HepG2 (cell line): Measurements from ENCODE around the gene GNG4. TPM values are rescaled to one million over a fixed set of nuclear protein-coding genes. Genes with fewer than 3 reads are reported as not detected.

Experiments used
- ARHGAP35 ChIP-seq: sonication (generic); formaldehyde crosslinking; IDR thresholded peaks from 2 replicates; pipeline ENCODE4 v1.9.0; 2022; ENCODE audit warnings: mild to moderate bottlenecking, inconsistent platforms, moderate library complexity, missing genetic modification reagents, borderline replicate concordance
- CBX2 ChIP-seq, 2 experiments: fragments of 200-600 bp in 1 of 2; sonication (generic); formaldehyde crosslinking in 1 of 2; IDR thresholded peaks; 2 replicates each; pipeline versions ENCODE4 v1.7.0 to v1.8.1; 2018 to 2022; ENCODE audit warnings: low read depth in 2 of 2, low read length in 1 of 2, mild to moderate bottlenecking in 1 of 2, missing genetic modification reagents in 1 of 2
- CHCHD3 ChIP-seq: sonication (generic); formaldehyde crosslinking; IDR thresholded peaks from 2 replicates; pipeline ENCODE4 v1.8.0; 2022; ENCODE audit warnings: mild to moderate bottlenecking, missing genetic modification reagents, moderate library complexity
- GPN1 ChIP-seq: sonication (generic); formaldehyde crosslinking; IDR thresholded peaks from 2 replicates; pipeline ENCODE4 v1.5.1; 2020; ENCODE audit warnings: missing genetic modification reagents, borderline replicate concordance
- JARID2 ChIP-seq: sonication (generic); formaldehyde crosslinking; IDR thresholded peaks from 2 replicates; pipeline ENCODE4 v1.8.1; 2023; ENCODE audit warnings: missing genetic modification reagents, inconsistent platforms; ENCODE audit not compliant: insufficient replicate concordance
- NCOA2 ChIP-seq: sonication (generic); formaldehyde crosslinking; IDR thresholded peaks from 2 replicates; pipeline ENCODE4 v1.8.0; 2022; ENCODE audit warnings: inconsistent platforms
- PCBP2 ChIP-seq: fragments of 200-400 bp; formaldehyde crosslinking; optimal IDR thresholded peaks from 2 replicates; pipeline ENCODE3; 2018; ENCODE audit warnings: low read length, low read depth; ENCODE audit not compliant: poor library complexity, severe bottlenecking
- RARG ChIP-seq: sonication (generic); formaldehyde crosslinking; IDR thresholded peaks from 2 replicates; pipeline ENCODE4 v1.4.0; 2020; ENCODE audit warnings: low read depth, mild to moderate bottlenecking, missing genetic modification reagents
- SNAI1 ChIP-seq: sonication (generic); formaldehyde crosslinking; IDR thresholded peaks from 2 replicates; pipeline ENCODE4 v1.5.0; 2020; ENCODE audit warnings: mild to moderate bottlenecking, missing genetic modification reagents, borderline replicate concordance
- SYNCRIP ChIP-seq: fragments of 200-400 bp; formaldehyde crosslinking; IDR thresholded peaks from 2 replicates; pipeline ENCODE4 v1.6.1; 2018; ENCODE audit warnings: mild to moderate bottlenecking, low read depth, low read length; ENCODE audit not compliant: insufficient read depth
- ZNF747 ChIP-seq: sonication (generic); formaldehyde crosslinking; IDR thresholded peaks from 2 replicates; pipeline ENCODE4 v1.8.1; 2023; ENCODE audit warnings: missing genetic modification reagents, mild to moderate bottlenecking, borderline replicate concordance
- ZNF776 ChIP-seq: sonication (generic); formaldehyde crosslinking; IDR thresholded peaks from 2 replicates; pipeline ENCODE4 v1.4.0; 2020; ENCODE audit warnings: mild to moderate bottlenecking, missing genetic modification reagents
- polyA plus RNA-seq, 8 experiments: library from polyadenylated mRNA; depleted of rRNA in 3 of 8; stranded (reverse) in 7 of 8; unstranded in 1 of 8; fragments of >200 nt; fragmentation: Illumina TruSeq in 4 of 8; extraction: Trizol in 4 of 8; gene quantifications; 2 replicates each; pipeline versions ENCODE4 v1.2.1 to v1.2.3, GENCODE V29; 2011 to 2016; ENCODE audit warnings: low read depth in 4 of 8, missing spikeins in 1 of 8, mixed read lengths in 1 of 8; ENCODE audit not compliant: insufficient read depth in 1 of 8
- total RNA-seq, 5 experiments: library from RNA; depleted of rRNA; stranded (reverse); fragments of >200 nt; fragmentation: Illumina TruSeq; extraction: Trizol; gene quantifications; 2 replicates each; pipeline ENCODE4 v1.2.3, GENCODE V29; 2016; ENCODE audit warnings: low read depth in 1 of 5
- TF ChIP-seq, protein P1 (sequence below): sonication (generic); formaldehyde crosslinking; IDR thresholded peaks from one replicate; pipeline ENCODE4 v1.5.1; 2020; ENCODE audit warnings: mild to moderate bottlenecking, missing genetic modification reagents; ENCODE audit errors: not compliant biosample characterization
- TF ChIP-seq, protein P2 (sequence below): sonication (generic); formaldehyde crosslinking; IDR thresholded peaks from 2 replicates; pipeline ENCODE4 v1.5.1; 2020; ENCODE audit warnings: mild to moderate bottlenecking, missing genetic modification reagents
- TF ChIP-seq, protein P3 (sequence below): IDR thresholded peaks from 2 replicates; pipeline ENCODE4 v1.6.1; 2016; ENCODE audit warnings: missing compliant biosample characterization, missing genetic modification reagents, borderline replicate concordance

Gene GNG4
- total and polyA plus RNA-seq, 2 of the 13 experiments (the other 11 are each of a cell fraction or from before 2014, with no cell fraction given): 27.1 to 69.5 TPM

DNA sequence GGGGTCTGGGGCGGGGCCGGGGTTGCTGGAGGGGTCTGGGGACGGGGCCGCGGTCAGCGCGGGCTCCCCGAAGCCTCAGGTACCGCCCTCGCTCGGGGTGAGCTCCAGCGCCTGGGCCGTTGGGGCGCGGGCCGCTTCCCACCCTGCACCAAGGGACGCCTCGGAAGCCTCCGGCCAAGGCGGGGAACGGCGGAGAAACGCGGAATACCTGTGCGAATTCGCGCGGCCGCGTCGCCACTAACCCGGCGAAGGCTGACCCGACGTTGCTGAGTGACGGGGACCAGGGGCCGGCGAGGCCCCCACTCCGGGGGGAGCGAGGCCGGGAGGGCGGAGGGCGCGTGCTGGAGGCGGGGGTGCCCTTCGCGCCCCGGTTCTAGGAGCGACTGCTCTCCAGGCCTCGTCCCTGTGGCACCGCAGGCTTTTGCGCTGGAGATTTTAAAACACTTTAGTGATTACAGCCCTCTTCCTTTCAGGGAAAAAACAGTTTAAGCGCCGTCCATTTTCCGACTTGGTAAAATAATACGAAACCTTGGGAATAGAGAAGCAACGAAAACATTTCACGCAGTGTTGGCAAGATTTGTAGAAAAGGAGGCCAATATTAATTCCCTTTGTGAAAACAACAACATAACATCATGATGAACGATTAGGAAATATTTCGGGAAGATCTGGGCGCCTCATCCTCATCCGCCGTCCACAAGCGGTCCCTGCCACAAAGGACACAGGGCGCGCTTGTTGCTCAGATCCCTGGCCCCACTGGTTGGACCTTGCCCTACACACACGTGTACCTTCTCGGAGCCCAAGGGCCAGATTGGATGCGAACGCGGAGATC lies 971 bp upstream of the GNG4 start (continued):
- no peak for TF ChIP-seq ZNF776
- TF ChIP-seq, protein P1, sequence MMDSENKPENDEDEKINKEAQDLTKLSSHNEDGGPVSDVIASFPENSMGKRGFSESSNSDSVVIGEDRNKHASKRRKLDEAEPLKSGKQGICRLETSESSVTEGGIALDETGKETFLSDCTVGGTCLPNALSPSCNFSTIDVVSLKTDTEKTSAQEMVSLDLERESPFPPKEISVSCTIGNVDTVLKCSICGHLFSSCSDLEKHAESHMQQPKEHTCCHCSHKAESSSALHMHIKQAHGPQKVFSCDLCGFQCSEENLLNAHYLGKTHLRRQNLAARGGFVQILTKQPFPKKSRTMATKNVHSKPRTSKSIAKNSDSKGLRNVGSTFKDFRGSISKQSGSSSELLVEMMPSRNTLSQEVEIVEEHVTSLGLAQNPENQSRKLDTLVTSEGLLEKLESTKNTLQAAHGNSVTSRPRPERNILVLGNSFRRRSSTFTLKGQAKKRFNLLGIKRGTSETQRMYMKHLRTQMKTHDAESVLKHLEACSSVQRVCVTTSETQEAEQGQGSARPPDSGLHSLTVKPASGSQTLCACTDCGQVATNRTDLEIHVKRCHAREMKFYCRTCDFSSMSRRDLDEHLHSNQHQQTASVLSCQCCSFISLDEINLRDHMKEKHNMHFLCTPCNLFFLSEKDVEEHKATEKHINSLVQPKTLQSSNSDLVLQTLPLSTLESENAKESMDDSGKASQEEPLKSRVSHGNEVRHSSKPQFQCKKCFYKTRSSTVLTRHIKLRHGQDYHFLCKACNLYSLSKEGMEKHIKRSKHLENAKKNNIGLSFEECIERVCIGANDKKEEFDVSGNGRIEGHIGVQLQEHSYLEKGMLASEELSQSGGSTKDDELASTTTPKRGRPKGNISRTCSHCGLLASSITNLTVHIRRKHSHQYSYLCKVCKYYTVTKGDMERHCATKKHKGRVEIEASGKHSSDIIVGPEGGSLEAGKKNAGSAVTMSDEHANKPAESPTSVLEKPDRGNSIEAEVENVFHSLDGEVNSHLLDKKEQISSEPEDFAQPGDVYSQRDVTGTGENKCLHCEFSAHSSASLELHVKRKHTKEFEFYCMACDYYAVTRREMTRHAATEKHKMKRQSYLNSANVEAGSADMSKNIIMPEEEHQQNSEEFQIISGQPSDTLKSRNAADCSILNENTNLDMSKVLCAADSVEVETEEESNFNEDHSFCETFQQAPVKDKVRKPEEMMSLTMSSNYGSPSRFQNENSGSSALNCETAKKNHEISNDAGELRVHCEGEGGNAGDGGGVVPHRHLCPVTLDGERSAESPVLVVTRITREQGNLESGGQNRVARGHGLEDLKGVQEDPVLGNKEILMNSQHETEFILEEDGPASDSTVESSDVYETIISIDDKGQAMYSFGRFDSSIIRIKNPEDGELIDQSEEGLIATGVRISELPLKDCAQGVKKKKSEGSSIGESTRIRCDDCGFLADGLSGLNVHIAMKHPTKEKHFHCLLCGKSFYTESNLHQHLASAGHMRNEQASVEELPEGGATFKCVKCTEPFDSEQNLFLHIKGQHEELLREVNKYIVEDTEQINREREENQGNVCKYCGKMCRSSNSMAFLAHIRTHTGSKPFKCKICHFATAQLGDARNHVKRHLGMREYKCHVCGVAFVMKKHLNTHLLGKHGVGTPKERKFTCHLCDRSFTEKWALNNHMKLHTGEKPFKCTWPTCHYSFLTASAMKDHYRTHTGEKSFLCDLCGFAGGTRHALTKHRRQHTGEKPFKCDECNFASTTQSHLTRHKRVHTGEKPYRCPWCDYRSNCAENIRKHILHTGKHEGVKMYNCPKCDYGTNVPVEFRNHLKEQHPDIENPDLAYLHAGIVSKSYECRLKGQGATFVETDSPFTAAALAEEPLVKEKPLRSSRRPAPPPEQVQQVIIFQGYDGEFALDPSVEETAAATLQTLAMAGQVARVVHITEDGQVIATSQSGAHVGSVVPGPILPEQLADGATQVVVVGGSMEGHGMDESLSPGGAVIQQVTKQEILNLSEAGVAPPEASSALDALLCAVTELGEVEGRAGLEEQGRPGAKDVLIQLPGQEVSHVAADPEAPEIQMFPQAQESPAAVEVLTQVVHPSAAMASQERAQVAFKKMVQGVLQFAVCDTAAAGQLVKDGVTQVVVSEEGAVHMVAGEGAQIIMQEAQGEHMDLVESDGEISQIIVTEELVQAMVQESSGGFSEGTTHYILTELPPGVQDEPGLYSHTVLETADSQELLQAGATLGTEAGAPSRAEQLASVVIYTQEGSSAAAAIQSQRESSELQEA (CRISPR knock-in tag): peak; percentile 58
- peak; percentile 78 for TF ChIP-seq NCOA2 (CRISPR knock-in tag)
- TF ChIP-seq, protein P2, sequence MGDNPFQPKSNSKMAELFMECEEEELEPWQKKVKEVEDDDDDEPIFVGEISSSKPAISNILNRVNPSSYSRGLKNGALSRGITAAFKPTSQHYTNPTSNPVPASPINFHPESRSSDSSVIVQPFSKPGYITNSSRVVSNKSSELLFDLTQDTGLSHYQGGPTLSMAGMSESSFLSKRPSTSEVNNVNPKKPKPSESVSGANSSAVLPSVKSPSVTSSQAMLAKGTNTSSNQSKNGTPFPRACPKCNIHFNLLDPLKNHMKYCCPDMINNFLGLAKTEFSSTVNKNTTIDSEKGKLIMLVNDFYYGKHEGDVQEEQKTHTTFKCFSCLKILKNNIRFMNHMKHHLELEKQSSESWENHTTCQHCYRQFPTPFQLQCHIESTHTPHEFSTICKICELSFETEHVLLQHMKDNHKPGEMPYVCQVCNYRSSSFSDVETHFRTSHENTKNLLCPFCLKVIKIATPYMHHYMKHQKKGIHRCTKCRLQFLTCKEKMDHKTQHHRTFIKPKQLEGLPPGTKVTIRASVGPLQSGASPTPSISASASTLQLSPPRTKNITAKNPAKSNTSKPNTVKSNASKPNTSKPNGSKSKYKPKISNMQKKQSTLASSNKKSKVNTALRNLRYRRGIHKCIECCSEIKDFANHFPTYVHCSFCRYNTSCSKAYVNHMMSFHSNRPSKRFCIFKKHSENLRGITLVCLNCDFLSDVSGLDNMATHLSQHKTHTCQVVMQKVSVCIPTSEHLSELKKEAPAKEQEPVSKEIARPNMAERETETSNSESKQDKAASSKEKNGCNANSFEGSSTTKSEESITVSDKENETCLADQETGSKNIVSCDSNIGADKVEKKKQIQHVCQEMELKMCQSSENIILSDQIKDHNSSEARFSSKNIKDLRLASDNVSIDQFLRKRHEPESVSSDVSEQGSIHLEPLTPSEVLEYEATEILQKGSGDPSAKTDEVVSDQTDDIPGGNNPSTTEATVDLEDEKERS (CRISPR knock-in tag): 0 out of 2 replicates have a peak, but pooled peaks have one; percentile 53
- TF ChIP-seq RARG: no peak
- TF ChIP-seq ZNF747: no peak
- no peak for TF ChIP-seq SNAI1 (CRISPR knock-in tag)
- TF ChIP-seq PCBP2: no peak
- no peak for TF ChIP-seq GPN1 (CRISPR knock-in tag)
- TF ChIP-seq CHCHD3 (CRISPR knock-in tag): 0 out of 2 replicates have a peak, but pooled peaks have one; percentile 60
- TF ChIP-seq JARID2 (CRISPR knock-in tag): peak; percentile 57
- TF ChIP-seq, protein P3, sequence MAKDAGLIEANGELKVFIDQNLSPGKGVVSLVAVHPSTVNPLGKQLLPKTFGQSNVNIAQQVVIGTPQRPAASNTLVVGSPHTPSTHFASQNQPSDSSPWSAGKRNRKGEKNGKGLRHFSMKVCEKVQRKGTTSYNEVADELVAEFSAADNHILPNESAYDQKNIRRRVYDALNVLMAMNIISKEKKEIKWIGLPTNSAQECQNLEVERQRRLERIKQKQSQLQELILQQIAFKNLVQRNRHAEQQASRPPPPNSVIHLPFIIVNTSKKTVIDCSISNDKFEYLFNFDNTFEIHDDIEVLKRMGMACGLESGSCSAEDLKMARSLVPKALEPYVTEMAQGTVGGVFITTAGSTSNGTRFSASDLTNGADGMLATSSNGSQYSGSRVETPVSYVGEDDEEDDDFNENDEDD (CRISPR knock-in tag): peak; percentile 89
- no peak for TF ChIP-seq SYNCRIP
- TF ChIP-seq ARHGAP35 (CRISPR knock-in tag): 0 out of 2 replicates have a peak, but pooled peaks have one; percentile 21
- TF ChIP-seq CBX2 (IDR thresholded peaks at IDR 0.05; ENCODE audit: low read depth, low read length): no peak
- TF ChIP-seq CBX2 (CRISPR knock-in tag; IDR thresholded peaks at IDR 0.05; ENCODE audit: low read depth): no peak
